CD14-positive monocyte (primary cell): ENCODE data around the gene AGAP1. TPM values are rescaled to one million over a fixed set of nuclear protein-coding genes. Genes with fewer than 3 reads are reported as not detected.

Experiments used
- DNase-seq, 3 donors: peaks; one replicate each; pipeline ENCODE4 v3.0.0-alpha.2; 2011 to 2022
- H2AFZ ChIP-seq: 2 replicates; pipeline ENCODE4 v1.6.0; 2012; ENCODE audit warnings: mild to moderate bottlenecking, low read depth, low read length, inconsistent platforms; ENCODE audit not compliant: insufficient read depth, poor library complexity, severe bottlenecking
- H3K27ac ChIP-seq, 2 donors: 1 replicate in 1 of 2; 2 replicates in 1 of 2; pipeline ENCODE4 v1.5.1; 2012 to 2013; ENCODE audit warnings: low read length in 2 of 2, control low read depth in 1 of 2, inconsistent platforms in 1 of 2, low read depth in 1 of 2, mild to moderate bottlenecking in 1 of 2
- H3K27me3 ChIP-seq, 2 donors: one replicate each; pipeline versions ENCODE4 v1.6.0 to v1.6.1; 2011 to 2013; ENCODE audit warnings: low read length in 2 of 2; ENCODE audit not compliant: control insufficient read depth in 2 of 2, insufficient read depth in 2 of 2
- H3K36me3 ChIP-seq, 2 donors: replicated peaks in 1 of 2; 1 replicate in 1 of 2; 2 replicates in 1 of 2; pipeline versions ENCODE4 v1.5.1 to v1.6.1; 2012 to 2013; ENCODE audit warnings: low read length in 2 of 2, control low read depth in 1 of 2, inconsistent platforms in 1 of 2, mild to moderate bottlenecking in 1 of 2; ENCODE audit not compliant: insufficient read depth in 2 of 2, control insufficient read depth in 1 of 2
- H3K4me1 ChIP-seq, 2 donors: 1 replicate in 1 of 2; 2 replicates in 1 of 2; pipeline versions ENCODE4 v1.5.1 to v1.6.1; 2012 to 2013; ENCODE audit warnings: low read length in 2 of 2, control low read depth in 1 of 2, inconsistent platforms in 1 of 2, mild to moderate bottlenecking in 1 of 2, moderate library complexity in 1 of 2; ENCODE audit not compliant: insufficient read depth in 2 of 2, control insufficient read depth in 1 of 2
- H3K4me2 ChIP-seq: replicated peaks from 2 replicates; pipeline ENCODE3; 2012; ENCODE audit warnings: low read length, moderate library complexity, mild to moderate bottlenecking; ENCODE audit not compliant: poor library complexity, severe bottlenecking; ENCODE audit errors: extremely low read depth
- H3K4me3 ChIP-seq, 3 experiments: fragments of 200-600 bp in 1 of 3; sonication (generic) in 1 of 3; replicated peaks in 1 of 3; 1 replicate in 2 of 3; 2 replicates in 1 of 3; pipeline ENCODE4 v1.5.1; 2011 to 2013; ENCODE audit warnings: low read length in 3 of 3, mild to moderate bottlenecking in 3 of 3, control low read depth in 2 of 3, low read depth in 2 of 3, inconsistent platforms in 1 of 3, moderate library complexity in 1 of 3
- H3K79me2 ChIP-seq: 2 replicates; pipeline ENCODE4 v1.6.0; 2012; ENCODE audit warnings: mild to moderate bottlenecking, control low read depth, inconsistent platforms, low read length, moderate library complexity; ENCODE audit not compliant: insufficient read depth
- H3K9ac ChIP-seq: 2 replicates; pipeline ENCODE4 v1.6.0; 2017; ENCODE audit warnings: low read length, mild to moderate bottlenecking; ENCODE audit not compliant: insufficient read depth, poor library complexity, severe bottlenecking
- H3K9me3 ChIP-seq, 2 donors: replicated peaks in 1 of 2; 1 replicate in 1 of 2; 2 replicates in 1 of 2; pipeline versions ENCODE4 v1.5.1 to v1.6.1; 2012 to 2013; ENCODE audit warnings: low read length in 2 of 2, control low read depth in 1 of 2; ENCODE audit not compliant: control insufficient read depth in 1 of 2, insufficient read depth in 1 of 2
- H4K20me1 ChIP-seq: 2 replicates; pipeline ENCODE4 v1.6.0; 2012; ENCODE audit warnings: mild to moderate bottlenecking, low read length, control low read depth, moderate library complexity; ENCODE audit not compliant: insufficient read depth
- H3K27ac Mint-ChIP-seq, 7 donors: one replicate each; pipeline ENCODE4 v1.8.0; 2020; ENCODE audit warnings: mild to moderate bottlenecking in 7 of 7, mixed read lengths in 7 of 7, moderate library complexity in 6 of 7, inconsistent platforms in 2 of 7
- H3K27me3 Mint-ChIP-seq, 3 donors: one replicate each; pipeline ENCODE4 v1.8.0; 2021 to 2022; ENCODE audit warnings: low read depth in 3 of 3, mild to moderate bottlenecking in 3 of 3, mixed read lengths in 3 of 3, moderate library complexity in 3 of 3, inconsistent platforms in 1 of 3
- H3K36me3 Mint-ChIP-seq, 2 donors: one replicate each; pipeline ENCODE4 v1.8.0; 2020; ENCODE audit warnings: mixed read lengths in 2 of 2, inconsistent platforms in 1 of 2, mild to moderate bottlenecking in 1 of 2
- H3K4me1 Mint-ChIP-seq: one replicate; pipeline ENCODE4 v1.8.0; 2020; ENCODE audit warnings: mild to moderate bottlenecking, mixed read lengths
- H3K4me3 Mint-ChIP-seq, 2 donors: one replicate each; pipeline ENCODE4 v1.8.0; 2020; ENCODE audit warnings: mild to moderate bottlenecking in 2 of 2, mixed read lengths in 2 of 2, moderate library complexity in 1 of 2
- H3K9me3 Mint-ChIP-seq, 7 donors: one replicate each; pipeline ENCODE4 v1.8.0; 2020 to 2022; ENCODE audit warnings: mixed read lengths in 7 of 7, mild to moderate bottlenecking in 6 of 7, moderate library complexity in 6 of 7, inconsistent platforms in 2 of 7
- WGBS: methylation state at CpG from one replicate; pipeline ENCODE4 v1.1.5; 2013; ENCODE audit warnings: missing lambda C conversion rate; ENCODE audit not compliant: insufficient coverage; 5-methylcytosine and 5-hydroxymethylcytosine counted together
- intact Hi-C, 2 donors: fragments of 100-400 bp; cut with micrococcal nuclease; formaldehyde crosslinking; loops; one replicate each; pipeline versions ENCODE4 v1.15.0 to v1.15.1; 2023
- polyA plus RNA-seq, 3 donors: library from polyadenylated mRNA; depleted of rRNA in 1 of 3; unstranded in 2 of 3; stranded (reverse) in 1 of 3; fragments of 300-500 nt in 2 of 3; fragments of >200 nt in 1 of 3; fragmentation: Illumina TruSeq in 2 of 3; gene quantifications; 1 replicate in 2 of 3; 2 replicates in 1 of 3; pipeline ENCODE4 v1.2.3, GENCODE V29; 2012 to 2021
- TF ChIP-seq, protein P1 (sequence below): fragments of 200-600 bp; IDR thresholded peaks from one replicate; pipeline ENCODE4 v1.8.0; 2022; ENCODE audit warnings: antibody characterized with exemption, mild to moderate bottlenecking

AGAP1 gene
- polyA plus RNA-seq, 3 donors, result 0.12 TPM; not detected in 2

DNA sequence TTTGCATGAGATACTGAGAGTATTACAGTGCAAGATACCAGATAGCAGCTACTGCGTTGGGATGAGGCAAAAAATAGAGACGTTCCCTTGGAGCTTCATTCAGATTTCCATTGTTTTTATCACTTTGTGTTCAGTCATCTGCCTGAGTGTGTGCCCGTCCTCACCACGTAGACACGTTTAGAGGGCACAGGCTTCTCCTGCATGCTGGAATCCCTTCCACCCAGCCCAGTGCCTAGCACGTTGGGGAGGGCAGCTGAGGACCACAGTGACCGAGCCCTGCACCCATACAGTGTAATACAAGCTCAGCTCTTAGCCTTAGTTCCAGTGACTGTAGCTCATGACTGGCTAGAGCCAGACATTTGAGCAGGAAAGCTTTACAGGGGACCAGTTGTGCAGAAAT, 539.6 kb downstream of the AGAP1 start:
- H3K4me3 ChIP-seq, result no peak overlapping the region
- H3K4me1 Mint-ChIP-seq, result no peaks in the 10 kb centered on the region
- no peak overlapping the region for H2AFZ ChIP-seq
- H3K4me3 Mint-ChIP-seq, result no peak overlapping the region
- H3K9ac ChIP-seq, result no peak overlapping the region
- TF ChIP-seq, protein P1, sequence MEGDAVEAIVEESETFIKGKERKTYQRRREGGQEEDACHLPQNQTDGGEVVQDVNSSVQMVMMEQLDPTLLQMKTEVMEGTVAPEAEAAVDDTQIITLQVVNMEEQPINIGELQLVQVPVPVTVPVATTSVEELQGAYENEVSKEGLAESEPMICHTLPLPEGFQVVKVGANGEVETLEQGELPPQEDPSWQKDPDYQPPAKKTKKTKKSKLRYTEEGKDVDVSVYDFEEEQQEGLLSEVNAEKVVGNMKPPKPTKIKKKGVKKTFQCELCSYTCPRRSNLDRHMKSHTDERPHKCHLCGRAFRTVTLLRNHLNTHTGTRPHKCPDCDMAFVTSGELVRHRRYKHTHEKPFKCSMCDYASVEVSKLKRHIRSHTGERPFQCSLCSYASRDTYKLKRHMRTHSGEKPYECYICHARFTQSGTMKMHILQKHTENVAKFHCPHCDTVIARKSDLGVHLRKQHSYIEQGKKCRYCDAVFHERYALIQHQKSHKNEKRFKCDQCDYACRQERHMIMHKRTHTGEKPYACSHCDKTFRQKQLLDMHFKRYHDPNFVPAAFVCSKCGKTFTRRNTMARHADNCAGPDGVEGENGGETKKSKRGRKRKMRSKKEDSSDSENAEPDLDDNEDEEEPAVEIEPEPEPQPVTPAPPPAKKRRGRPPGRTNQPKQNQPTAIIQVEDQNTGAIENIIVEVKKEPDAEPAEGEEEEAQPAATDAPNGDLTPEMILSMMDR, result no peak
- no peaks in the 10 kb centered on the region for H3K27me3 ChIP-seq
- no peak overlapping the region for H3K4me2 ChIP-seq
- intact Hi-C loops, result no loop called here
- peaks cover 3 to 22% (median 9%) of the 10 kb centered on the region in 7 donors for H3K9me3 Mint-ChIP-seq
- peaks cover 2 to 5% (median 4%) of the 10 kb centered on the region in 3 donors for H3K27me3 Mint-ChIP-seq
- H3K36me3 ChIP-seq, result no peaks in the 10 kb centered on the region
- 85% methylated on average over 7 of the region's 7 CpGs for WGBS
- H3K4me1 ChIP-seq, result no peaks in the 10 kb centered on the region
- DNase-seq, result no peak
- H3K27ac ChIP-seq, result no peak overlapping the region
- H3K27ac Mint-ChIP-seq, result no peak overlapping the region
- no peaks in the 10 kb centered on the region for H4K20me1 ChIP-seq
- peaks cover 0 to 6% of the 10 kb centered on the region in 2 donors for H3K9me3 ChIP-seq
- no peaks in the 10 kb centered on the region for H3K36me3 Mint-ChIP-seq
- H3K79me2 ChIP-seq, result no peaks in the 10 kb centered on the region

DNA sequence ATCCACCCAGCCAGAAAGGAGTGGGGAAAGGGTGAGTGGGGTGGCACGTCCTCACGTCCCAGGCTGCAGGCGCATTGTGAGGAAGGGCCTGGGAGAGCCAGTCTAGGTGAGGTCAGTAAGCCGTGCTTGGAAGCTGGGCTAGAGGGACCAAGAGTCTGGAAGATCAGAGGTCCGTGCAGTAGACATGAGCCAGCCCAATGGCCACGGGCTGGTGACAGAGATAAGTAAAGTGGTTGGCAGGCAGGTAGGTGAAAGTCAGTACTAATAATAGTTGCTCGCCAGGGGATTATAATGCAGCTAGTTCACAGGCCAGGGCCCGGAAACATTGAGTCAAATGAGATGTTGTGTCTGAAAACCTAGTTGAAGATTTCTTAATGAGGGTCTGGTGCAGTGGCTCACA, 541.1 kb downstream of the AGAP1 start:
- Mint-ChIP-seq H3K4me1 (no peaks in the 10 kb centered on the region), H3K36me3 (no peaks in the 10 kb centered on the region), H3K27ac (peak overlapping the region in 1 of 7 donors; percentile 60), H3K27me3 (peaks cover 0 to 3% (median 2%) of the 10 kb centered on the region in 3 donors), H3K4me3 (no peak overlapping the region), H3K9me3 (peaks cover 3 to 17% (median 6%) of the 10 kb centered on the region in 7 donors)
- Histone ChIP-seq H3K79me2 (no peaks in the 10 kb centered on the region), H3K36me3 (no peaks in the 10 kb centered on the region), H3K9me3 (peaks cover 0 to 6% of the 10 kb centered on the region in 2 donors), H2AFZ (no peak overlapping the region), H3K27me3 (no peaks in the 10 kb centered on the region), H3K4me1 (no peaks in the 10 kb centered on the region), H3K4me3 (no peak overlapping the region), H4K20me1 (no peaks in the 10 kb centered on the region), H3K27ac (no peak overlapping the region), H3K9ac (no peak overlapping the region), H3K4me2 (no peak overlapping the region)
- TF ChIP-seq, protein P1, result no peak
- no peak for DNase-seq
- intact Hi-C loops, result no loop called here
- 75% methylated on average over 7 of the region's 8 CpGs for WGBS
